Skin of body (tissue), 2 donors: Measurements from ENCODE around the gene ACBD3. TPM values are rescaled to one million over a fixed set of nuclear protein-coding genes. Genes with fewer than 3 reads are reported as not detected.
"Not testable (repeated sequence)": the region's sequence is repeated elsewhere in the genome, so short reads cannot be mapped to it uniquely, and the experiment has no call there.

Experiments used
- DNase-seq: peaks from one replicate; lab custom pipeline; 2025; lab: John Stamatoyannopoulos, UW
- total RNA-seq: library from RNA; depleted of rRNA; stranded (reverse); fragments of >200 nt; gene quantifications from one replicate; pipeline ENCODE4 v1.2.3, GENCODE V29; 2014

The ACBD3 gene
- total RNA-seq: 55.1 TPM

DNA sequence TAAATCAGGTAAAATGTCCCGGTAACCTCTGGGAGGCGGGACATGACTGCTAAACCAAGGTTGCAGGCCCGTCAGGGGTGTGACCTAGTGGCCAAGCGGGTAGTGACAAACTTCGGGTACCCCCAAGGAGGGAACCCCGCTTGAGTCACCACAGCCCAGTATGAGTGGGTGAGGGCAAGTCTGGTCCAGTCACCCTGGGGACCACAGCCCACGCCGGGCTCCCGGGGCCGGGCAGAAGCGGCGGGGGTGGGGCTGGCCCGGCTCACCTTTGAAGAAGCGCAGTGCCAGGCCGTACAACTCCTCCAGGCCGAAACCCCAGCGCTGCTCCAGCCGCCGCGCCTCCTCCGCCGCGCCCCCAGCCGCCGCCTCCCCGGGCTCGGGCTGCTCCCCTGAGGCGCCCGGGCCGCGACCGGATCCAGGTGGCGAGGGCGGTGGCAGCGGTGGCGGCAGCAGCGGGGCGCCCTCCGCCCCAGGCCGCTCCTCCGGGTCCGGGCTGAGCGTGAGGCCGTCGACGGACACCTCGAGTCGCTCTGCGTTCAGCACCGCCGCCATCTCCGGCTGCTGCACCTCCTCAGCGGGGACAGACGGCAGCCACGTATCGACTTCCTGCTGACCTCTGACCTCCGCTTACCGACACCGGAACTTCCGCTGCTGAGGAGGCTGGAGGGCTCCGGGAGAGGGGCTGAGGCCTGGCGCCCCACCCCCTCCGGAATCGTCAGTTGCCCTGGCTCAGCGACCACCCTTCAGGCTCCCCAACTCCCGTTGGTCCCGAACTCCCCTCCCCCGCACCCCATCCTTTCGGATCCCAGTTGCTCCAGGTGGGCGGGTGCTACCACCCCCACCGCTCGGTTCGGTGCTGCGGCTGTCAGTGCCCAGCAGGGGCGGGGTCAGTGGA, at the start of gene ACBD3:
Gene ACBD3, minus strand, starts transcription at position 618 of the 895 bp plus-strand sequence. Its CDS starts 66 bp downstream, at position 552.
- peak; percentile 86 for DNase-seq

GRCh38 chr1:226233806-226234205, 47.3 kb upstream of the ACBD3 start:
- no peak for DNase-seq

DNA sequence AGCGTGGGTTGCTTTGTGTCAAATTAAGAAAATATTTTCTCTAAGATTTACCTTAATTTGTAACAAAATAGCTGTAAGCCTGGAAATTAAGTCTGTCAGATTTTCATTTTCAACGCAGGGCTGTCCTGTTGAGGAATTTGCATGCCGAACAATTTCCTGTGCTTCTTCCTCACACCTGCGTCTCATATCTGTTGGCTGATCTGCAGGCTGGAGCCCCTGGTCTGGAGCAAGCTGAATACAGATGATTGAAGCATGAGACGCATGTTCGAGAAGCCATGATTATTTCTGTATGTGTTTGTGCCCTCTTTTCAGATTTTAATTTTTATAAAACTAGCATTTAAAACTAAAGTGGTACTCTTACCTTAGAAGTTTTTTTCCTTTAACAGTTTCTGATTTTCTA, 46.8 kb upstream of the ACBD3 start:
- no peak for DNase-seq

- no peak for DNase-seq
These were observed 40.1 kb upstream of the ACBD3 start for GRCh38 chr1:226226601-226227000.

DNA sequence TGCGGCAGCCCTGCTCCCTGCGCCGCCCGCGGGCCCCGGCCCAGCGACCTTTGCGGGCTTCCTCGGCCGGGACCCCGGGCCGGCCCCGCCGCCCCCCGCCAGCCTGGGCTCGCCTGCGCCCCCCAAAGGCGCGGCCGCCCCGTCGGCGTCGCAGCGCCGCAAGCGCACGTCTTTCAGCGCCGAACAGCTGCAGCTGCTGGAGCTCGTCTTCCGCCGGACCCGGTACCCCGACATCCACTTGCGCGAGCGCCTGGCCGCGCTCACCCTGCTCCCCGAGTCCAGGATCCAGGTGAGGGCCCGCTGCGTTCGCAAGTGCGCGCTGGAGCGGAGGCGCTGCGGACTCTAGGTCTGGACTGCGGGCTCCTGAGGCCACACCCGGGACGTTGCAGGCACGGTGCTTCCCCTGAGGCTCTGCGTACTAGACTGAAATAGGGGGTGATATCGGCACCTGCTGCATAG, 37.3 kb upstream of the ACBD3 start:
- no peak for DNase-seq

DNA sequence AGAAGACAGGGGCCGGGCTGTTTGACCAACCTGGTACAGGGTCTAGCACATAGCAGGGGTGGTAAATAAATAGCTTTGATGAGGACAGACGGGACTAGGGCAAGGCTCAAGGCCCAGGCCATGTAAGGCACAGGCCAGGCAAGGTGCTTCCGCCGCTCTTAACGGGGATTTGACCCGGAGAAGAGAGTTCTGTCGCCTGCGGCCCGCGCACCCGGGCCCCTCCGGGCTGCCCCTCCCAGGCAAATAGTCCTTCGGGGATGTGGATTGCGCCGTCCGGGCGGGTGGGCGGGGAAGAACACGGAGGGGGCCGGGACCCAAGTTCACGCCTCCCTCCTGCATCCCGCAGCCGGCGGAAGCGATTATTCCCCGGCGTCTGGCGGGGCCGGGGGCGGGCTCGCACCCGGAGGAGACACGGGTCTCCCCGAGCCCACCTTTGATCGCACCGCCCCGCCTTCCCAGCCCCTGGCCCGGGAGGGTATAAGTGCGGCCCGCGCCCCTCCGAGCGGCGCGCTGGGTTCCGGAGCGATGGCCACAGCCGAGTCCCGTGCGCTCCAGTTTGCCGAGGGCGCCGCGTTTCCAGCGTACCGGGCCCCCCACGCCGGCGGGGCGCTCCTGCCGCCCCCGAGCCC, 36.7 kb upstream of the ACBD3 start, which contains the start of gene MIXL1:
Gene MIXL1, plus strand, starts transcription at position 508 of the 629 bp plus-strand sequence. Its CDS starts 18 bp downstream, at position 526.
- no peak for DNase-seq

DNA sequence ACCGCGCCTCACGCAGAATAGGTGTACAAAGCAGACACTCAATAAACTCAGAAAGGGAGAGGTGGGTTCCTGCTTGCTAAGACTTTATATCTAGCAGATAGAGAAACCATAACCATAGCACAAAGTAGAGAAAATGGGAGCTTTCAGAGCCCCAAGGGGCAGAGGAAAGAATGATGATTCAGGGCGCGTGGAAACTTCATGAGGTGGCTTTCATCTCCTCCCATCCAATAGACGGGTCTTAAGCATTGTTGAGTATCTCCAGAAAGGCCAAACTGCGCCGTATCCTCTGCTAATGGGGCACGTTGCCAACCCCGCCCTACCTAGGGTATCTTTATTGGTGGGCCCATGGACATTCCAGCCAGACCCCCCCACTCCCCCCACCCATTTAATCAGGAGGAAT, 36.1 kb upstream of the ACBD3 start:
- no peak for DNase-seq

- DNase-seq: no peak
These were observed 34.1 kb upstream of the ACBD3 start for GRCh38 chr1:226220473-226221189.

GRCh38 chr1:226217273-226217672, 30.7 kb upstream of the ACBD3 start:
- no peak for DNase-seq

DNA sequence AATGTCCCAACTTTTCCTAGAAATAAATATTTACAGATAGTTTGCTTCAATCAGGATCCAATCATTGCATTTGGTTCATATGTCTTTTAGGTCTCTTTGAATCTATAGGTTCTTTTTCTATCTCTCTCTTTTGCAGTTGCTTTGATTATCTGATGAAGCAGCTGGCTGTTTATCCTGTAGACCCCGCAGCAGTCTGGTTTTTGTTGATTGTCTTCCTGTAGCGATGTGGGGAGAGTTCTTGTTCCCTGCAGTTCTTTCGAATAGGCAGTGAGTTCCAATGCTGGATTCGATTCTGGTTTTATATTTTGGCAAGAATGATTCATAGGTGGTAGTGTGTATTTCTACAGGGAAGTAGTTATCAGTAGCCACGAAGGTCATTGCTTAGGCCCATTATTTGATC, 29.5 kb upstream of the ACBD3 start:
- no peak for DNase-seq

GRCh38 chr1:226215239-226215638, 28.7 kb upstream of the ACBD3 start:
- DNase-seq: no peak

- DNase-seq: no peak
These were observed 26.0 kb upstream of the ACBD3 start for GRCh38 chr1:226212545-226212944.

DNA sequence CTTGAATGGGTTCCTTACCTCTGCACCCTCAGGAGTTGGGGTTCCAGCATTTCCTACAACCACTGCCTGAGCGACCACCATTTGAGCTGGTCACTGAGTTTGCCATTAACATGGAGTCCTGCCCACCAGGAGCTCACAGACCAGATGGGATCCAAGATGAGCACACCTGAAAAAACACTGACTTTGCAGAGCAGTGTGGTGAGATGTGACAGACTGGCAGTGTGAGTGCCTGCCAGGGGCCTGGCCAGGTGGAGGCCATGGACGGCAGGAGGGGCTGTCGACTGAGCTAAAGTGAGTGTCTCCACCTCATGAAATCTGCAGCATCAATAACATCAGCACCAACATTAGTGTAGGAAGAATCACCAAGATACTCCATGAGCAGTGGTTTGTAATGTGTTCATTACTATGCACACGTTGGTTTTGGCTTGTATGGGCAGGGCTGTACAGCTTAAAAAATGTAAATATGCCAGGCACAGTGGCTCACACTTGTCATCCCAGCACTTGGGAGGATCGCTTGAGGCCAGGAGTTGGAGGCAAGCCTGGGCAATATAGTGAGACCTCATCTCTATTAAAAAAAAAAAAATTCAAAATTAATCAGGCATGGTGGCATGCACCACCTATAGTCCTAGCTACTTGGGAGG, 24.8 kb upstream of the ACBD3 start:
- no peak for DNase-seq

GRCh38 chr1:226210571-226211176, 24.1 kb upstream of the ACBD3 start:
- DNase-seq: no peak

- DNase-seq: no peak
These were observed 22.9 kb upstream of the ACBD3 start for GRCh38 chr1:226209307-226210059.

DNA sequence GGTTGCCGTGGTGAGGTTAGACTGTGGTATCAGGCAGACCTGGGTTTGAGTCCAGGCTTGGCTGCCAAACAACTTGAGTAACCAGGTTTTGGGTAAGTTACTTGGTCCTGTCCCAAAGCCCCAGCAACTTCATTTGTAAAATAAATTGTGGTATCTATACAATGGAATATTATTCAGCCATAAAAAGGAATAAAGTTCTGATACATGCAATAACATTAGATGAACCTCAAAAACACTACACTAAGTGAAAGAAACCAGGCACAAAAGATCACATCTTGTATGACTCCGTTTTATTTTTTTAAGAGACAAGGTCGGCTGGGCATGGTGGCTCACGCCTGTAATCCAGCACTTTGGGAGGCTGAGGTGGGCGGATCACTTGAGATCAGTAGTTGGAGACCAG, 20.5 kb upstream of the ACBD3 start:
- DNase-seq: no peak

DNA sequence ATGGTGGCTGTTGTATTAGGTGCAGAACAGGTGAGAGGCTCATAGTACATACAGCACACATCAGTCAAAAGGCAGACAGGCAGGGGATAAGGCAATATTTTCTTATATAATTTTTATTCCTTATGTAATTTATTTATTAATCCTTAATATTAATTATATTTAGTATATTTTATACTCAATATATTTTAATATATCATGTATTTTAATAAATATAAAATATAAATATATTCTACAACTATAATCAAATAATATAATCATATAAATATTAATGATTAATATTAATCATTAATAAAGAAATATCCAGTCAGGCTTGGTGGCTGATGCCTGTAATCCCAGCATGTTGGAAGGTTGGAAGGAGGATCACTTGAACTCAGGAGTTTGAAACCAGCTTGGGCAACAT, 17.7 kb upstream of the ACBD3 start:
- DNase-seq: no peak

DNA sequence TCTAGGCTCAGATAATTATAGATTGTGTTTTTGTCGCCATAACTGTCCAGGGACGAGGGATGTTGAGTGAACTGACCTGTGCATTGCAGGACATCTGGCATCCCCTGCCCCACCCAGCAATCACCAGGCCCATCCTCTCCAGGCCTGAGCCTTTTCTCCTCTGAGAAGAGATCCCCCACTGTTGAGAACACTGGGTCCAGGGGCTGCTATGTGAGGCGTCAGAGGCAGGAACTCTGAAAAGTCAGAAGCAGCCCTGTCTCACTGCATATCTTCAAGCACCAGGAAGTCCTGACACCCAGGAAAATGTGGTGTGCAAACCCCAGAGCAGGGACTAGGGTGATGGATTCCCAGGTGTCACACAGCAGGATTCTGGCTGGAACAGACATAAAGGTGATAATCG, 17.1 kb upstream of the ACBD3 start:
- DNase-seq: no peak

- no peak for DNase-seq
These were observed 16.7 kb upstream of the ACBD3 start for GRCh38 chr1:226203240-226203639.

GRCh38 chr1:226202666-226203065, 16.1 kb upstream of the ACBD3 start:
- not testable (repeated sequence) for DNase-seq
